Urothelium cell line (cell line): Measurements from ENCODE around the gene SETDB1.
"Not testable (repeated sequence)": the region's sequence is repeated elsewhere in the genome, so short reads cannot be mapped to it uniquely, and the experiment has no call there.

ENCODE experiments used
- DNase-seq: peaks from one replicate; pipeline ENCODE4 v3.0.0; 2011; ENCODE audit warnings: low spot score, mixed read lengths
- FAIRE-seq: peaks from 2 replicates; lab custom pipeline; 2011; peaks lifted over from hg19 to GRCh38; lab: Jason Lieb, UNC

The SETDB1 gene

DNA sequence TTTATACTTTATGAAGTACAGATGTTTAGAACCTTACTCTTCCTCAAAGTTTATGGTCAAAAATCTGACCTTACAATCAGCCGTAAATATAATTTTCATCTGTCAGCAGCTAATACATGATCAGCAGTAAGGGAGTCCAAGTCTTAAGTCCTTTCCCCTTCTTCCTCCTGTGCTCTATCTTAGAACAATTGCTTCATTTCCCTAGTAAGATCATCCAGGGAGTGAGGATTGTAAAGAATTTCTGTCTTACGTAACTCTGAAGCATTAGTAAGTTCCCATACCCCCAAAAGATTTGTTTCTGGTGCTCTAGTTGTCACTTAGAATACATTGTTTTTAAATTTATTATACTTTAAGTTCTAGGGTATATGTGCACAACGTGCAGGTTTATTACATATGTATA is 2.1 kb downstream of the SETDB1 start:
- no peak for DNase-seq
- no peak for FAIRE-seq

DNA sequence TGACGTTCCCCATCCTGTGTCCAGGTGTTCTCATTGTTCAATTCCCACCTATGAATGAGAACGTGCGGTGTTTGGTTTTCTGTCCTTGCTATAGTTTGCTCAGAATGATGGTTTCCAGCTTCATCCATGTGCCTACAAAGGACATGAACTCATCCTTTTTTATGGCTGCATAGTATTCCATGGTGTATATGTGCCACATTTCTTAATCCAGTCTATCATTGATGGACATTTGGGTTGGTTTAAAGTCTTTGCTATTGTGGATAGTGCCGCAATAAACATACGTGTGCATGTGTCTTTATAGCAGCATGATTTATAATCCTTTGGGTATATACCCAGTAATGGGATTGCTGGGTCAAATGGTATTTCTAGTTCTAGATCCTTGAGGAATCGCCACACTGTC is 2.6 kb downstream of the SETDB1 start:
- not testable (repeated sequence) for FAIRE-seq, DNase-seq

DNA sequence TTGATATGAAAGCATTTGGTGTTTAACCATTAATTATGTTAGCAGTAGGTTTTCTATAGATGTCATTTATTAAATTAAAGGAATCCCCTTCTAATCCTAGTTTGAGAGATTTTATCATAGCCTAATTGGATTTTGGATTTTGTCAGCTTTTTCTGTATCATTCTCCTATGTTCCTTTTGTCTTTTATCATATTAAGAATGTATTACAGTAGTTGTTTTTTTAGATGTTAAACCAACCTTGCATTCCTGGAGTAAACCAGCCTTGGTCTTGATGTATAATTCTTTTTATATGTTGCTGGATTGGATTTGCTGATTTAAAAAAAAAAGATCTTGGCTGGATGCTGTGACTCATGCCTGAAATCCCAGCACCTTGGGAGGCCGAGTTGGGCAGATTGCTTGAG is 5.6 kb downstream of the SETDB1 start:
- DNase-seq (no peak), FAIRE-seq (no peak)

GRCh38 chr1:150944856-150945255 is 18.7 kb downstream of the SETDB1 start:
- DNase-seq: no peak
- FAIRE-seq: no peak

GRCh38 chr1:150954708-150955107 is 28.5 kb downstream of the SETDB1 start:
- DNase-seq (no peak), FAIRE-seq (no peak)

- FAIRE-seq: no peak
Measured at GRCh38 chr1:150955280-150955679, 29.1 kb downstream of the SETDB1 start.

DNA sequence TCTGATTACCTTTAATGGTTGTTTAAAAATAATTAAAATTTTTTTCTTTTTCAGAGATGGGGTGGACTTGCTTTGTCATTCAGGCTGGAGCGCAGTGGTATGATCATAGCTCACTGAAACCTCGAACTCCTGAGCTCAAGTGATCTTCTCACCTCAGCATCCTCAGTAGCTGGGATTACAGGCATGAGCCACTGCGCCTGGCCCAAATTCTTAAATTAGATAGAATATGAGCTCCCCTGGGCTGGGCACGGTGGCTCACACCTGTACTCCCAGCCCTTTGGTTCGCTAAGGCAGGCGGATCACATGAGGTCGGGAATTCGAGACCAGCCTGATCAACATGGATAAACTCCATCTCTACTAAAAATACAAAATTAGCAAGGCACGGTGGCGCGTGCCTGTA is 31.5 kb downstream of the SETDB1 start:
- FAIRE-seq (no peak), DNase-seq (no peak)

More at GRCh38 chr1:150955280-150955679, 29.1 kb downstream of the SETDB1 start:
- DNase-seq: no peak

DNA sequence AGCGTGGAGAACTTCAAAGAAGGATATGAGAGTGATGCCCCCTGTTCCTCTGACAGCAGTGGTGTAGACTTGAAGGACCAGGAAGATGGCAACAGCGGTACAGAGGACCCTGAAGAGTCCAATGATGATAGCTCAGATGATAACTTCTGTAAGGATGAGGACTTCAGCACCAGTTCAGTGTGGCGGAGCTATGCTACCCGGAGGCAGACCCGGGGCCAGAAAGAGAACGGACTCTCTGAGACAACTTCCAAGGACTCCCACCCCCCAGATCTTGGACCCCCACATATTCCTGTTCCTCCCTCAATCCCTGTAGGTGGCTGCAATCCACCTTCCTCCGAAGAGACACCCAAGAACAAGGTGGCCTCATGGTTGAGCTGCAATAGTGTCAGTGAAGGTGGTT is 34.5 kb downstream of the SETDB1 start:
- DNase-seq: no peak
- no peak for FAIRE-seq

- FAIRE-seq: no peak
- no peak for DNase-seq
Measured at GRCh38 chr1:150961756-150962155, 35.6 kb downstream of the SETDB1 start.

- FAIRE-seq: no peak
- DNase-seq: no peak
Measured at GRCh38 chr1:150963321-150964163, 37.4 kb downstream of the SETDB1 start.

GRCh38 chr1:150964164-150964489 is 38.0 kb downstream of the SETDB1 start:
- no peak for DNase-seq
- FAIRE-seq: no peak

GRCh38 chr1:150965605-150966004 is 39.4 kb downstream of the SETDB1 start:
- DNase-seq: no peak
- FAIRE-seq: no peak

DNA sequence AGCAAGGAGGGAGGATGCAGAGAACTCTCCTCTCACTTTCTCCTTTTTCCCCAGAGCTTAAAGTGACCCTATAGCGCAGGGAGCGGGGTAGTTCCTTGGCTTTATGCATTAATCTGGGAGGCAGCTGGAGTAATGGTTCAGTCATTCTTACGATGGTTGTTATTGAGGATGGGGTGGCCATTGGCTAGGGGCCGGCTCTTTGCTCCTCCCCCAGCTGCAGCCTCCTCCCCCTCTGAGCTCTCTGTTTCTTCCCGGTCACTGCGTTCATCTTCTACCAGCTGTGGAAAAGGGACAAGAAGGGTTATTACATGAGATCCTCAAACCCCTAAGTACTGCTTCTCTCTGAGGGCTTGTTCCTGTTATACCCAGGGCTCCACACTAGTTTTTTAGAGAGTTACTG is 39.8 kb downstream of the SETDB1 start:
- no peak for FAIRE-seq
- DNase-seq: no peak

GRCh38 chr1:150967936-150968335 is 41.8 kb downstream of the SETDB1 start:
- FAIRE-seq (no peak), DNase-seq (no peak)

GRCh38 chr1:150968491-150968890 is 42.3 kb downstream of the SETDB1 start:
- FAIRE-seq: no peak
- DNase-seq: no peak

GRCh38 chr1:150969626-150970025 is 43.5 kb downstream of the SETDB1 start:
- no peak for DNase-seq
- FAIRE-seq: no peak

DNA sequence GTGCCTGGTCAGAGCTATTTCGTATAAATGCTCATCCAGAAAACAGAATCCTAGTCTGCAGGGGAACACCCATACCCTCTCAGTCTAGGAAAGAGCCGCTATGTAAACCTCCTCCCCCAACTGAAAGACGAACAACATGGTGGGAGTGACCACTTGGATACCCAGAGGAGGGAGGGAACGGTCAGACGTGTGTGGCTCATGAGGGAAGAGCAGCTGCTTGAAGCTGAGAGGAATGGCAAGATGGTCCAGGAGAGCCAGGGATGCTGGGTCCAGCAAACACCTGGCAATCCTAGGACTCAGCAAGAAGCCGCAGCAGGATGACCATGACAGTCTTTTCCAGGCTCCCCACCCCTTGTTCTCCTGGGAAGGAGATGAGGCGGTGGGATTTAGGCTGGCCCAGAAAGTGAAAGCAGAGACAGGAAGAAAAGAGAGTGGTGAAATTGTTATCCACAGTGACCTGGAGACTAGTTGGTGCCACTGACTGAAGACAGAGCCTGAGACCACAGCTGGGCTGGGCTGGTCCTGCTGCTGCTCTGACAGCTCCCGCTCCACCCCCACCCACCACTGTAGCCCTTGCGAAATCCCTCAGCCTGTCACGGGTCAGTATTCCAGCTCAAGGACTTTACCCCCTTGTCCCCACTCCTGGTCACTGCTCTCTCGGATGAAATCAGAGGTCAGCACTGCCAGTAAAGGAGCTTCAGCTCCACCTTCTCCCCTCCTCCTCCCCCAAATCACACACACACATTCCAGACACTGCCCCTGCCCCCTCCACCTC is 44.8 kb downstream of the SETDB1 start:
- no peak for FAIRE-seq
- no peak for DNase-seq

DNA sequence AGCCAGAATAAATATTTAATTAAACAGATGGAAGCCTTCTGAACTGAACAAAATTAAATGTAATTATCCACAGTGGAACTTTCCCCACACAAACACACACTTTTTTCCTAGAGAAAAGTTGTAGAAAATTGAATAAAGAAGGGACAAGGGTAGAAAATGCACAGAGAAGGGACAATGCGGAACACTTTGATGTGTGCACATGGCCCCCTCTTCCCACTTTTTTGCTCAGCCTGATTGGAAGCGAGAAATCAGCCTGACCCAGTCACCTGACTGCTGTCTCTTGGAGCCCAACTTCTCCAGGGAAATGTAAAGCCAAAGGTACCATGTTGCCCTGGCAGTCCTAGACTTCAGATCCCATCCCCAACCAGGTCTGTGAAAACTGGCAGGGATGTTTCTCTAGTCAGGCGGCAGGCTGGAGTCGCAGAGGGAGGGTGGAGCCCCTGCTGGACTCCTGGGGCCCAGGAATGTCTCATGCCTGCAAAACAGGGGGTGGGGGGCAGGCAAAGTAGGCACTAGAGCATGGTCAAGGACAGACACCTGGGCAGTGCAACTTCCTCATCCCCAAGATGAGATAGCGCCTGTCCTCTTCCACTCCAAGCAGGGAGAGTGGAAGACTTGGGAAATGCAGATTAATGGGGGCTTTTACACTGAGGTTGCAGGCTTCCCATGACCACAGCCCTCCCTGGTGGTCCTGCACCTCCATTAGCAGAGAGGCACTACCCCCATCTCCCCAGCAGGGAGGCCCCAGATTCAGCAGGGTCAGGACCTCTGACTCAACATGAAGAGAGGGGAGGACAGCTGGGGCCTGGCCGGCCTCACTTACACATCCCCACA is 45.6 kb downstream of the SETDB1 start:
- DNase-seq (no peak), FAIRE-seq (no peak)

GRCh38 chr1:150972417-150972940 is 46.3 kb downstream of the SETDB1 start:
- DNase-seq: no peak
- no peak for FAIRE-seq

DNA sequence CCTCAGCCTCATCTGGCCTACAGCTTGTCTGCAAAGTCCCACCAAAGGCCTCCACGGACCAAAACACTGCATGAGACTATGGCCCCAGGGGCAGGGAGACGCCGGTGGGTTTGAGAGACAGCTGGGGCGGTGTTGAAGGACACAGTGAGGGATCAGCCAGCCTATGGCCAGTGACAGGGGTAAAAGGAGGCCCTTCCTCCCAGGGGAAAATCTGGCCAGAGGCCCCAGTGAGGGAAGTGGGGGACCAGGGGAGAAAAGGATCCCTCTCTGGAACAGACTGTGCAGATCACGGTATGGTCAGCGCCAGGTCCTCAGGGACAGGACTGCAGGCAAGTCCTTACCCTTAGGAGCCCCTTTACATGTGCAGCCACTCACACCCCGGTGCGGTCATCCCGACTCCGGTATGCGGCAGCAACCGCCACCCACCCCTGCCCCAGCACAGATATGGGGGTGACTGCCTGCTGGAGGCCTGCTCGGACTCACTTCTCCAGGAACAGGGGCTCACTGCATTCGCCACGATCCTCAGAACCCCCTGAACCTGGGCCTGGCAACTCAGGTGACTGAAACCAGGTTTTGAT is 47.2 kb downstream of the SETDB1 start:
- no peak for FAIRE-seq

More for the DNA sequence above, 47.2 kb downstream of the SETDB1 start:
- no peak for DNase-seq
